NCI-H2196 (cell line): Measurements from ENCODE around the gene TBC1D10A.
"Not testable (repeated sequence)": the region's sequence is repeated elsewhere in the genome, so short reads cannot be mapped to it uniquely, and the experiment has no call there.

Experiments
- DNase-seq: peaks from one replicate; lab custom pipeline; 2025; ENCODE audit not compliant: unreplicated experiment; lab: John Stamatoyannopoulos, UW

The TBC1D10A gene

GRCh38 chr22:30347255-30347892, 20.6 kb upstream of the TBC1D10A start:
- no peak for DNase-seq

DNA sequence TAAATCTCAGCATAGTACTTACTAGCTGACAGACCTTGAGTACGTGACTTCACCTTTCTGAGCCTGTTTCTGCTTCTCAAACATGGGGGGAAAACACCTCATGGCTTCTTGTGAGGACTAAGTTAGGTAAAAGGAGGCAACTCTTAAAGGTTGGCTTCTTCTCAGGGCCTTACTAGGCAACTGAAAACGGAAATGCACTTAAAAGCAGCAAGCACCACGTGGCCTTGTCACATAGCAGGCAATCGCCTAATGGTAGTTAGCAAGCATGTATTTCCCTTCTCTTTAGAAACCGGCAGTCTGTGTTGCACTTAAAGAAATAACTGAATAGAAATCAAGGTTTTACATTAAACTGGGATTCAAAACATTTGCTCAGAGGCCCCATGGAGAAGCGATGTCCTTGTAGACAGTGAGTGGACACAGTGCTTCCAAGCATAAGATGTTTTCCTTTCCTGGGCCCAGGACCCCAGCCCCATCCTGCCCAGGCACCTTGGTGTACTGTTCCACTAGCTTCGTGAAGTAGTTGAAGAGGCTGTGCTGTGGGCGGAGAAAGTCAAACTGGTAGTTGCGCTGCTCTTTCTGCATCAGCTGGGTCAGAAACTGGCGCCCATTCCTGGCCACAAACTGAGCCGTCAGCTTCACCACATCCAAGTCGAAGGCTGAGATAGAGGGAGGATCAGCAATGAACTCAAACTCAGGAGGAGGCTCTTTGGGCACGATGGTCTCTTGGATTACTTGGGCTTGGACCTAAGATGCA, 17.9 kb upstream of the TBC1D10A start:
- no peak for DNase-seq

DNA sequence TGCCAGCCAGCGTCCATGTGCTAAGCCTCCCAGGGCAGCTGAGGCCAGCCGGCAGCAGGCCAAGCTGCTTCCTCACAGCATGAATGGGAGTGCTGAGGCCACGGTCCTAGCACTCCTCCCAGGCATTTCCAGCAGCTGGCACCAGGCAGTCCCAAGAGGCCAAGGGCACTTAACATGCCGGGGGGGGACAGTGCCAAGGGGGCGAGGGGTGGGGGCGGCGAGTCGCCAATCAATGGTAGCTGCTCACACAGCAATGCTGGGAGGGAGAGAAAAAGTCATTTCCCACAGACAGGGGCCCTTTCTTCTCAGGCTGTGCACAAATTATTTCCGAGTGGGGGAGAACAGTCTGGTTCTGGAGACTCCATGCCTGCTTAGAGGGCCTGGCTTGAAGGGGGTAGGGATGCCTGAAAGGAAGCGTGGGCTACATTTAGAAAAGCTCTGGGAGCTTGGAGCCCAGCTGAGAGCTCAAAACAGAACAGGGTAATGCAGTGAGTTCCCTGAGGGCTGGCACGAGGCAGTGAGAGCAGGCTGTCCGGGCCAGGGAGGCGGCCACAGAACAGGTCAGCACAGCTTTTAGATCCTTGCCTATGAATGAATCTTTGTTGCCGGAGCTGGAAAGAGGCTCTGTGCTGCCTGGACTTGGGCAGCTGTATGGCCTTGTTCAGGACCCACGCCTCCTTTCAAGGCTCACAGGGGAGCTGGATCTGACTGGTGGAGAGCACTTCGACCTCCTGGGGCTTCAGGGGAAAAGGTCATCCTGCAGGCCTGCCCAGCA, 14.4 kb upstream of the TBC1D10A start:
- DNase-seq = no peak

GRCh38 chr22:30338802-30339201, 12.1 kb upstream of the TBC1D10A start:
- DNase-seq = no peak

DNA sequence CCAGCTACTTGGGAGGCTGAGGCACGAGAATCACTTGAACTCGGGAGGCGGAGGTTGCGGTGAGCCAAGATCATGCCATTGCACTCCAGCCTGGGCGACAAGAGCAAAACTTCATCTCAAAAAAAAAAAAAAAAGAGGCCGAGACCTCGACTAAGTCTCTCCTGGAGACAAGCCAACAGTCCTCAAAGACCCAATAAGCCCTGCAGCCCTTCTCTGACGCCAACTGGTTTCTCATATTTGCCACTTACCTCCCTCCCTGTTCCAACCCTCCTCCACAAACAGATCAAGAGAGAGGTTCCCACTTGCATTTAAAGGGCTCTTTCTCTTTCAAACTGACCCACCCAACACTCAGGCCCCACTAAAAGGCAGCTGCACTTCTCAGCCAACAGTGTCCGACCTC, 11.6 kb upstream of the TBC1D10A start:
- not testable (repeated sequence) for DNase-seq

- DNase-seq = no peak
Measured at GRCh38 chr22:30337461-30337778, 10.7 kb upstream of the TBC1D10A start.

GRCh38 chr22:30336752-30337460, 10.2 kb upstream of the TBC1D10A start:
- DNase-seq = no peak

DNA sequence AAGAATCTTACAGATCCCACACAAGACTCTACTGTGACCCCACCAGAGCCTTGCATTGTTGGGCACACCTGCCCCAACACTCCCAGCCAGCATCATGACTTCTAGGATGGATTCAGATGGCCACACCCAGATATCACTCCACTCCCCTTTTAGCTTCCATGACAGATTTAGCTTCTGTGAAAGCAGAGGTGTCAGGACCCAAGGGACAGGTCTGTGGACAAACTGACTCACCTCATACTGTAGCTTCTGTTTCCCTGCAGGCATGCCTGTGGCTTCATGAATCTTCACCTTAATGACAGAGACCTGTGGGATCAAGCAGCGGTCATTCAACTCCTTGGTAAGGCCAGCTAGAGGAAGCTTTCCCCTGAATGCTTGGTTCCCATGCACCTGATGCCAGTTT, 8.5 kb upstream of the TBC1D10A start:
- DNase-seq = no peak

- no peak for DNase-seq
Measured at GRCh38 chr22:30334646-30335045, 7.9 kb upstream of the TBC1D10A start.

DNA sequence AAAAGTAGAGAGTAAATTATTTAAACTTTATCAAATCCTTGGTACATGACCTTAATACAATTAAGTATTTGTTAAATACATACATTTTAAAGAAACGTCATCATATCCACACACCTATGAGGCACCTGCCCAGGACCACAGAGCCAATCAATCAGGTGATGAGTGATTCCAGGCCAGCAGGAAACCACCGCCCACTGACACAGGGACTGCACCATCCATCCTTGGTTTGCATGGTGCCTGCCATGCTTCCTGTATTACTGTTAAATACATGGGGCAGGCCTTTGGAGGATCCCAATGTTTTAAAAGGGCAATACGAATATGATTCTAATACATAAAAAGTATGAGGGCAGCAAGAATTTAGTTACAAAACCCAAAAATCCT, 7.0 kb upstream of the TBC1D10A start:
- no peak for DNase-seq

GRCh38 chr22:30332994-30333706, 6.4 kb upstream of the TBC1D10A start:
- DNase-seq = no peak

DNA sequence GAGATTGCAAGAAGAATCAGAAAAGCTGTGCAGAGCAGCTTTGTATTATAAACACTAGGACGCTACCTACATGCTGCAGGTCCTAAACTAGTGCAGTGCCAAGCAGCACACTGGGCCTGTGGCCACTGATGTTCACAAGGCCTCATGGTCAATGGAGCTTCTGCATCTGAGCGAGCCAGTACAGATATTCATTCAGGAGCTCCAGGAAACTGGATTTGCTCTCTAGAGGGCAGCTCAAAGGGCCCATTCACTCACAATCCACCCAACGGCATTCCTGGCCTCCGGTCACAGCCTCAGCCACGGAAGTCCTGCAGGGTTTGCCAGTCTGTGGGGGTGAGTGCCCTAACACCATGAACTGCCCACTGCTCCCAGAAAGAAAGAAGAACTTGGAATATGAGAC, 5.8 kb upstream of the TBC1D10A start:
- DNase-seq = no peak

- DNase-seq = no peak
Measured at GRCh38 chr22:30328466-30329049, 1.8 kb upstream of the TBC1D10A start.

- DNase-seq = no peak
Measured at GRCh38 chr22:30327864-30328345, 1.2 kb upstream of the TBC1D10A start.

GRCh38 chr22:30326255-30326705, 461 bp downstream of the TBC1D10A start:
- no peak for DNase-seq

DNA sequence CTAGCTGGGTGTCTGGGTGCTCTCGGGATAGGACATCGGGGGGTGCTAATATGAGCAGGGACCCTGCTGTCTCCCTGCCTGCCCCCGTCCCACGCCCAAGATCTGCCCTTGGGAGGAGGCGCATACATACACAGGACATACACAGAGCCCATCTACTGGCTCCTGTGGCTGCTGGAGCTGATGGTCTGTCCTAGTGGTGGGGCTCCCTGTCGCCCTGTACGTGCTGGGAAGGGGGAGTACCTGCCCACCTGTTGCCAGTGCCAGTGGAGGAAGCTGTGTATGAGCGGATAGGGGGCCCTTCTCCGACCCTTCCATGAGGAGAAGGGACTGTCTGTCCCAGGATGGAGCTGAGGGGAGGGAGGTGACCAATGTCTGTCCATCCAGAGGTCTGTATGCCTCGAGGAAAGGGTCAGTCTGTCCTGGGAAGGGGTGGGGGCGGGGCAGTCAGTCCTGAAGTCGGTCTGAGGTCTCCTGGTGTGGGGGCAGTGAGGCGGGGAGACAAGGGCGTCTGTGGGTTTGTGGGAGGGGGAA, 952 bp downstream of the TBC1D10A start:
- DNase-seq = no peak

DNA sequence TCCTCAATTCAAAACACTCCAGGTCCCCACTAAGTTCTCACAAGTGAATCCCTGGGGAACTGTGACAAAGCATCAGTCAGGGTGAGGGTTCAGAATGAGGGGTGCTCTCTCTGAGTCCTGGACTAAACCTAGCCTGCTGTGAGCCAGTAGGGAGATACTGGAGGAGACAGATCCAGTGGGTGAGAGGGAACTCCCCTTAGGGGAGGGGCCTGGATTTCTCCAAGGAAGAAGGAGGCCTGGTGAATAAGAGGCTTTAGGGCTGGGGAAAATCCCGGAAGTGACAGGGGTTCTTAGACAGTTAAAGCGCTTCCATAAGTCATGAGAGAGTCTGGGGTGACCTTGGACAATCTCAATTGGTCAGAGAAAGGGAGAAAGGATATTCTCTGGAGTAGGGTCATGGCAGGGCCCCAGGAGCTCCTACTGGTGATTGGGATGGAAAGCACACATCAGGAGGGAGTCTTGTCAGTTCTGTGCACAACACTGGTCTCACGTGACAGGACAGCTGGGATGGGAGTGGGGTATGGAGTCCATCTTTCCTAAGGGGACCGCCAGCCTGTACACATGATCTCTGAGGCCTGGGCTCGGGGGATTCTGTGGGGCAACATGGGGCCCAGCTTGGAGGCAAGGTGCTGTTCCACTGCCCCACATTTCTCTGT, 1.5 kb downstream of the TBC1D10A start:
- no peak for DNase-seq

DNA sequence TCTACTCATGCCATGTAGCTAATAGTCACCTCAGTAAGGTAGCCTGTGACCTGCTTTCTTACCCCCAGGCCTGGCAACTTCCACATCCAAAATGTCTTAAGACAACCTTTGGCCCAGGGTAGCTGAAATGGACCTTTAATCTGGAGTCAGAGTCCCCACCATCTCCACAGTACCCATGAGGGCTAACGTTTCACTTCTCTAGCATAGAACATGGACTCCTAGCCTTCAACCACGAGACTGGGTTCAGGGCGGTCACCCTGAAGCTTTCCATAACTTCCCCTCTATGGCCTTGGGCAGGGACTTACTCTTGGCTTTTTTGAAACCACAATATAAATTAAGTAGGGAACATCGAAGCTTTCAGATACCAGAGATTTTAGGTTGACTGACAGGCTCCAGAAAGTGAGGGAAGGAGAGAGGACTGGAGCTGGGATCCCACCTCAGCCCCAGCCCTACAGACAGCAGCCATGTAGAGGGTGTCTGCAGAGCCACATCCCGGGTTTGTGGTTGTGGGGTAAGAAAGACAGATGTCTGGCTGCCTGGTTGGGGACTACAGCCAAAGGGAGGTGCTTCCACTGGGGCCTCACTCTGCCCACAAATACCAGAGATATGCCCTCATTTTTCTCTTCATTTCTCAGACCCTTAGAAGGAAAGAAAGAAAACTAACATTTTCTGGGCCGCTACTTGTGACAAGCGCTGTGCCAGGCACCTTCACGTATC, 2.6 kb downstream of the TBC1D10A start:
- no peak for DNase-seq

DNA sequence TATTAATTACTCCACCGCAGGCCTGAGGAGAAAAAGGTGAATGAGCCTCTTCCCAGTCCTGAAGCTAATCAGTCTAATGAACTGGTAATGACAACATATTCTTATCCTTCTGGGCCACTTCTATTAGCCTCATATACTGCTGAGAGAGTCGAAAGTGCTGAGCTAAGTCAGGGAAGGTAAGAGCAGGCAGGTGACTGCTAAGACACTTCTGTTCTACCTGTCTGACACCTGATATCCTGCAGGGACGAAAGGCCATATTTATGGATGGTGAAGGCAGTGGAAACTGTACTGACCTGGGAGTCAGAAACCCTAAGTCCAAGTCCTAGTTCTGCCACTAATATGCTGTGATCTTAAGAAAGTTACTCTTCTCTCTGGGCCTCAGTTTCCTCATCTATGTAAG, 3.5 kb downstream of the TBC1D10A start:
- no peak for DNase-seq
